Heart left ventricle (tissue), 13 donors: Measurements from ENCODE around the gene TYMP.

Experiments
- CTCF ChIP-seq, 12 donors: fragments of 200-600 bp; sonication (generic) in 4 of 12; IDR thresholded peaks; one replicate each; pipeline versions ENCODE4 v1.5.0 to v1.8.0; 2018 to 2022; ENCODE audit warnings: antibody characterized with exemption in 12 of 12, mild to moderate bottlenecking in 5 of 12
- POLR2A ChIP-seq, 2 donors: fragments of 450-650 bp; IDR thresholded peaks; one replicate each; pipeline ENCODE4 v1.6.1; 2017; ENCODE audit warnings: antibody characterized with exemption in 2 of 2, mild to moderate bottlenecking in 2 of 2, moderate library complexity in 2 of 2
- donor health status: ischemic (EF 13 %, LVEDD 7.1; RV severe dilation, severe dysfunction).
- donor health status: DM: no; HTN: yes; CAD: no.
- donor health status: DM: no; HTN: no; CAD: no.
- donor health status: ischemic (EF 25% LVEDD 6.9; RV normal size, moderate dysfunction).
- donor health status: ischemic (EF 25% LVEDD 5.7; RV mildly dilated, moderate dysfunction).
- donor health status: ischemic (EF 35%, LVEDD 5.7; RV mildly dilated, moderate dysfunction).
- donor health status: nonischemic (EF 11% LVEDD 7.7; RV severe dilation, severe dysfunction).
- donor health status: DM: yes; HTN: yes; CAD: no.
- donor health status: PGD.
- donor health status: ischemic (EF 29% LVEDD 5.4; RV normal size, mild dysfunction).
- donor health status: nonischemic (EF 23%, LVEDD 6.1; RV moderate dilation, normal function).

- no peak for TF ChIP-seq CTCF (IDR thresholded peaks at IDR 0.05)
- TF ChIP-seq POLR2A (IDR thresholded peaks at IDR 0.05): no peak
Observed at GRCh38 chr22:50575426-50575941, 45.7 kb upstream of the TYMP start.
